Body of pancreas (tissue), 4 donors: ENCODE data around the gene SAP30.

Experiments used
- CTCF ChIP-seq, 7 experiments: fragments of 450-650 bp in 4 of 7; fragments of 200-600 bp in 3 of 7; sonication (generic) in 3 of 7; IDR thresholded peaks; one replicate each; pipeline ENCODE4 v1.5.1; 2016 to 2019; ENCODE audit warnings: antibody characterized with exemption in 7 of 7
- POLR2A ChIP-seq, 3 donors: fragments of 450-650 bp; IDR thresholded peaks; one replicate each; pipeline ENCODE4 v1.6.1; 2016; ENCODE audit warnings: antibody characterized with exemption in 3 of 3, mild to moderate bottlenecking in 2 of 3

- TF ChIP-seq CTCF (IDR thresholded peaks at IDR 0.05) (no peak), POLR2A (IDR thresholded peaks at IDR 0.05) (no peak)
Measured at GRCh38 chr4:173328236-173328901, 42.4 kb upstream of the SAP30 start.
